ENCODE results near the gene DUSP7.

DUSP7 gene

DNA sequence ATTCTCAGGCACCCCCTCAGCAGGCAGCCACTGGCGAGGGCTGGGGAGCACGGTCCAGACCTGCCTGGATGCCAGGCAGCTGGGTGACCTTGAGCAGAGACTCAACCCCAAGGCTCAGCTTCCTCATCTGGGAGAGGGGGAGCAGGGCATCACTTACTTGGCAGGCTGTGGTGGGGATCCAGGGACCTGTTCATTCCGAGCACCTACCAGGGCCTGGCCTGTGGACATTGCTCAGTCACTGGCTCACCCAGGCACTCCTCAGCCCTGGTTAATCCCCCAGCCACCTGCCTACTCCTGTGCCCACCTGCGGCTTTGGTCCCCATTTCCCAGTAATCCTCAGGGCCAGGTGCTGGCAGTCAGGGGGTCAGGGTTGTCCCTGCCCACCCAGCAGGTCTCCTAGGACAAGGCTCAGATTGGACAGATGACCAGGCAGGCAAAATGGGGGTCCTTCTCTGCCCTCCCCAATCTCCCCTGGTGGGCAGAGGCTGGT is 51.4 kb downstream of the DUSP7 start:
- no peak for DNase-seq

DNA sequence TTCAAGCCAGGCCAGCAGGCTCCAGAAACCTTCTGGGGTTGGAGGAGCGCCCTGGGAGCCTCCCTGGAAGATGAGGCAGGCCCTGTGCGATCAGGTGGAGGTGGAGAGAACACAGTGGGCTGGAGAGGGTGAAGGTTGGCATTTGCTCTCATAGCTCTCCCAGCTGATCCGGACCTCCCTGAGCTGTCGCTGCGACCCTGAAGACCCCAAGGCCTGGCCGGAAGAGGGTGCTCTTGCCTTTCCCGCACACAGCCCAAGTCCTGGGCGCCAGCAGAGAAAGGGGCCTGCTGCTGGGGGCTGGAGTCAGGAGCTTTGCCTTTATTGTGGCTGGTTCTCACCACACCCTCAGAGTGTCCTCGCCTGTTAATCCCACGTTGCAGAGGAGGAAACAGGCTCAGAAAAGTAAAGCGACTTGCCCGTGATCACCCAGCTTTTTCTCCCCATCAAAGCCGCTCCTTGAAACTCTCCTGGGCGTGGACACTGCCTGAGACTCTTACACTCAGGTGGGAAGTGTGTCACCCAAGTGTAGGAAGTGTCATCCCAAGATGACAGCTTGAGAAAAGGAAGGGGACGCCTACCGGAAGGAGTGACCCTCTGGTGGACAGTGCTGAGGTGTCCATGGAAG is 52.1 kb downstream of the DUSP7 start:
- DNase-seq, result no peak

DNA sequence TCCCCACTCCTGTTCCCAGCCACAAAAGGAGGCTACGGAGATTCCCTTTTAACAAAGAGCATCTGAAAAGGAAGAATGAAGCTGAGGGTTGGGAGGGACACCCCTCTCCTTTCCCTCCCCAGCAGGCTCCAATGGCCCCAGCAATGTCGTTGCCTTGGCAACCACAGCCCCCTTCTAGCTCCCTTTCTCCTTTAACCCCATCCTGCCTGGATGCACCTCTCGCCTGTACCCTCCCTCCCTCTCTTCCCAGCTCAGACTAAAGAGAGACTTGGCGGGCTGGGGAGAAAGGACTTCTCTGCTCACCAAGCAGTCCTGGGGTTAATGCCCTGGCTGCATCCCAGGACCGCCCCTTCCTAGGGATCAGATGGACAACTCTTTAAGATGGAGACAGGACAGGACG is 53.6 kb downstream of the DUSP7 start:
- no peak for DNase-seq

DNA sequence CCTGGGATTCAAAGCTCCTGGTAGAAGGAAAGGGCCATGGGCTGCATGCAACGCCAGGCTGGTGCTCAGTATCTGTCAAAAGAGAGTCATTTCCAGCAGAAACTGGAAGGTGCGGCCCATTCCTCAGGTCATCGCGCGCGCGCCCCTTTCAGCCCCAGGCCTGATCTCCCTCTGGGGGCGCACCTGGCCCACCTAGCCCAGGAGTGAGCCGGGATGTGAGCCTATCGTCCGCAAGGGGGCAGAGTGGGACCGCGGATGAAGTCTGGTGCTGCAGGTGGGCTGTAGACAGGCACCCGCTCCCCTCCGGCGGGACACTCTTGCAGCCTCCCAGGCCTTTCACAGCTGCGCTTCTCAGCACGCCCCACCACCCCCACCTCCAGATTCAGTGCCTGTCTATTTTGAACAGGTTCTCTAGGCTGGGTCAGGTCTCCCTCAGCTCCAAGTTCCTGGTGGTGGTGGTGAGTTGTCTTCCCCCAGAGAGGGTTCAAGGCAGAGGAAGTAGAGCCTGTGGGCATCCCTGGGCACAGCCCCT is 54.9 kb downstream of the DUSP7 start:
- peak; percentile 89 for DNase-seq

DNA sequence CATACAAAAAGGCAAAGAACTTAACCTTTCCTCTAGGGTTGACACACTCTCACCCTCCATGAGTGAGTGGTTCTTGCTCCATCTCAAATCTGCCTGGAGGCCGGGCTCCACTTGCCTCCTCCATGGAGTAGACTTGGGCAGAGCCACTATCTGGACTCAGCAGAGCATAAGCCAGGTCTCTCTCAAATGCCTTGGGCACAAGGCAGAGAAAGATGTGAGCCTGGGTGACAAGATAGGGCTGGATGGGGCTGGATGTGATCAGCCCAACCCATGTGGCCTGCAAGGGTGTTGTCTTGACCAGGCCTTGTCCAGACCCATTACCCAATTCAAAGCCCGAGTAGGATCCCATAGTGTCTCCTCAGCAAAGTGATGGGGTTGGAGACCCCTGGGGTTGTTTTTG is 56.5 kb downstream of the DUSP7 start:
- no peak for DNase-seq
